ENCODE results near the gene GLI3.

GLI3 gene

GRCh38 chr7:42099470-42100155 is 137.4 kb downstream of the GLI3 start:
- no peak for DNase-seq

GRCh38 chr7:42099066-42099465 is 137.9 kb downstream of the GLI3 start:
- no peak for DNase-seq

- no peak for DNase-seq
Measured at GRCh38 chr7:42097752-42098151, 139.3 kb downstream of the GLI3 start.

- no peak for DNase-seq
Measured at GRCh38 chr7:42096681-42097561, 140.1 kb downstream of the GLI3 start.

GRCh38 chr7:42096268-42096667 is 140.7 kb downstream of the GLI3 start:
- DNase-seq, result no peak

- no peak for DNase-seq
Measured at GRCh38 chr7:42095791-42096190, 141.2 kb downstream of the GLI3 start.

- no peak for DNase-seq
Measured at GRCh38 chr7:42093349-42093905, 143.6 kb downstream of the GLI3 start.

- no peak for DNase-seq
Measured at GRCh38 chr7:42091461-42092291, 145.3 kb downstream of the GLI3 start.

- no peak for DNase-seq
Measured at GRCh38 chr7:42090806-42091205, 146.2 kb downstream of the GLI3 start.

GRCh38 chr7:42090056-42090455 is 147.0 kb downstream of the GLI3 start:
- DNase-seq, result no peak

GRCh38 chr7:42087616-42088015 is 149.4 kb downstream of the GLI3 start:
- no peak for DNase-seq

- no peak for DNase-seq
Measured at GRCh38 chr7:42085531-42085930, 151.5 kb downstream of the GLI3 start.

GRCh38 chr7:42084263-42084662 is 152.7 kb downstream of the GLI3 start:
- no peak for DNase-seq

- no peak for DNase-seq
Measured at GRCh38 chr7:42083284-42083683, 153.7 kb downstream of the GLI3 start.

GRCh38 chr7:42082144-42082543 is 154.9 kb downstream of the GLI3 start:
- DNase-seq, result no peak

GRCh38 chr7:42081671-42082070 is 155.3 kb downstream of the GLI3 start:
- DNase-seq, result no peak

GRCh38 chr7:42080841-42081586 is 156.0 kb downstream of the GLI3 start:
- DNase-seq, result no peak

GRCh38 chr7:42077271-42078135 is 159.5 kb downstream of the GLI3 start:
- no peak for DNase-seq

- DNase-seq, result no peak
Measured at GRCh38 chr7:42076870-42077269, 160.1 kb downstream of the GLI3 start.

GRCh38 chr7:42075418-42075817 is 161.6 kb downstream of the GLI3 start:
- no peak for DNase-seq

GRCh38 chr7:42074076-42074475 is 162.9 kb downstream of the GLI3 start:
- no peak for DNase-seq

Data from NCI-H524 (cell line).